HG02610 (cell line): Measurements from ENCODE around the gene SLC26A11.

Experiments used
- ATAC-seq: cut with Tn5 transposase; IDR thresholded peaks from one replicate; pipeline ENCODE4 v1.9.1; 2021; ENCODE audit warnings: mild to moderate bottlenecking, moderate library complexity; ENCODE audit not compliant: unreplicated experiment

SLC26A11 gene

GRCh38 chr17:80277751-80278671 lies 57.8 kb downstream of the SLC26A11 start:
- ATAC-seq: no peak

- ATAC-seq: no peak
These were observed 59.7 kb downstream of the SLC26A11 start for GRCh38 chr17:80279895-80280294.

GRCh38 chr17:80281516-80281915 lies 61.3 kb downstream of the SLC26A11 start:
- ATAC-seq: no peak

- ATAC-seq: no peak
These were observed 63.1 kb downstream of the SLC26A11 start for GRCh38 chr17:80283116-80283852.

- ATAC-seq: no peak
These were observed 64.4 kb downstream of the SLC26A11 start for GRCh38 chr17:80284631-80285030.

GRCh38 chr17:80285237-80285920 lies 65.2 kb downstream of the SLC26A11 start:
- no peak for ATAC-seq

GRCh38 chr17:80286638-80286960 lies 66.4 kb downstream of the SLC26A11 start:
- ATAC-seq: no peak

GRCh38 chr17:80287038-80287437 lies 66.8 kb downstream of the SLC26A11 start:
- ATAC-seq: no peak

- ATAC-seq: no peak
These were observed 67.8 kb downstream of the SLC26A11 start for GRCh38 chr17:80287806-80288567.

GRCh38 chr17:80289616-80290015 lies 69.4 kb downstream of the SLC26A11 start:
- ATAC-seq: no peak

- ATAC-seq: no peak
These were observed 69.9 kb downstream of the SLC26A11 start for GRCh38 chr17:80290156-80290555.

- ATAC-seq: no peak
These were observed 71.0 kb downstream of the SLC26A11 start for GRCh38 chr17:80291260-80291659.

GRCh38 chr17:80291691-80292487 lies 71.7 kb downstream of the SLC26A11 start:
- no peak for ATAC-seq

- no peak for ATAC-seq
These were observed 72.3 kb downstream of the SLC26A11 start for GRCh38 chr17:80292521-80292971.

GRCh38 chr17:80294210-80294609 lies 74.0 kb downstream of the SLC26A11 start:
- ATAC-seq: no peak

- ATAC-seq: no peak
These were observed 74.4 kb downstream of the SLC26A11 start for GRCh38 chr17:80294653-80295052.

- no peak for ATAC-seq
These were observed 74.9 kb downstream of the SLC26A11 start for GRCh38 chr17:80295146-80295545.

GRCh38 chr17:80295559-80295958 lies 75.3 kb downstream of the SLC26A11 start:
- ATAC-seq: no peak

GRCh38 chr17:80296221-80296620 lies 76.0 kb downstream of the SLC26A11 start:
- no peak for ATAC-seq

GRCh38 chr17:80297996-80298560 lies 77.9 kb downstream of the SLC26A11 start:
- ATAC-seq: no peak
